Adrenal gland (tissue), 5 donors: ENCODE measurements around the gene TEX35.

Experiments
- CTCF ChIP-seq, 6 experiments: fragments of 450-650 bp in 4 of 6; fragments of 200-600 bp in 2 of 6; sonication (generic) in 1 of 6; IDR thresholded peaks; 1 replicate in 5 of 6; 2 replicates in 1 of 6; pipeline versions ENCODE4 v1.5.1 to v1.8.0; 2016 to 2021; ENCODE audit warnings: antibody characterized with exemption in 6 of 6, mild to moderate bottlenecking in 2 of 6, moderate library complexity in 1 of 6
- POLR2A ChIP-seq, 2 donors: fragments of 450-650 bp; IDR thresholded peaks; one replicate each; pipeline ENCODE4 v1.6.1; 2017; ENCODE audit warnings: antibody characterized with exemption in 2 of 2, mild to moderate bottlenecking in 2 of 2, moderate library complexity in 1 of 2
- donor health status: DM: no; HTN: no; CAD: no.

DNA sequence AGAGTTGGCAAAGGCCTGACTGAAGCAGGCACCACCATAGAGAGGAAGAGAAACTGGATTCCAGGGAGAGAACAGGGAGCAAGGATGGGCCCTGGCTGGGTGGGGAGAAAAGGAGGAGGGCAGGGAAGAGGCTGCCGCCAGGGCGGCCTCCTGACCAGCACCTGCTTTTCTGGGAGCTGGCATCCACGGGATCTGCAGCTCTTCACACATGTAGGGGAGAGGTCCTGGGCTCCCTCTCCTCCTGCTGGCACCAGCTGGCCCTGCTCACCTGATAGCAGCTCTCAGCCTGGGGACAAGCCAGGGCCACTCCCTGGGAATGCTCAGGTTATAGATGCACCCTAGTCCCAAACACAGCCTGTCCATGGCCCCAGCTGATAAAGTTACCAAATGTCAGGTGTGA lies 39.9 kb downstream of the TEX35 start:
- TF ChIP-seq CTCF (IDR thresholded peaks at IDR 0.05) (no peak), POLR2A (IDR thresholded peaks at IDR 0.05) (no peak)
